Ovary (tissue), 3 donors: ENCODE data around the gene ARNT2.

ENCODE experiments used
- CTCF ChIP-seq, 3 donors: fragments of 450-650 bp in 2 of 3; fragments of 200-600 bp in 1 of 3; IDR thresholded peaks; one replicate each; pipeline versions ENCODE4 v1.5.1 to v1.8.0; 2016 to 2022; ENCODE audit warnings: antibody characterized with exemption in 3 of 3, mild to moderate bottlenecking in 1 of 3
- EP300 ChIP-seq: sonication (generic); formaldehyde crosslinking; IDR thresholded peaks from one replicate; pipeline ENCODE4 v1.6.1; 2017; ENCODE audit warnings: antibody characterized with exemption
- POLR2A ChIP-seq: fragments of 450-650 bp; IDR thresholded peaks from one replicate; pipeline ENCODE4 v1.6.1; 2017; ENCODE audit warnings: antibody characterized with exemption, mild to moderate bottlenecking, moderate library complexity
- donor health status: DM: no; HTN: no; CAD: no.

GRCh38 chr15:80636675-80637074, 232.5 kb downstream of the ARNT2 start:
- TF ChIP-seq CTCF (IDR thresholded peaks at IDR 0.05) (no peak), POLR2A (no peak), EP300 (no peak)
